Lung (tissue), 12 donors: ENCODE data around the gene CST9. TPM values are rescaled to one million over a fixed set of nuclear protein-coding genes. Genes with fewer than 3 reads are reported as not detected.
"Not testable (repeated sequence)": the region's sequence is repeated elsewhere in the genome, so short reads cannot be mapped to it uniquely, and the experiment has no call there.

ENCODE experiments used
- ATAC-seq: fragments of 200-7000 bp; cut with Tn5 transposase; one replicate; pipeline ENCODE4 v1.9.1; 2020; ENCODE audit warnings: moderate number of reproducible peaks; ENCODE audit not compliant: insufficient read depth, low FRiP score
- DNase-seq, 3 donors: peaks; one replicate each; pipeline ENCODE4 v3.0.0-alpha.2; 2013 to 2017
- H3K27ac ChIP-seq, 2 donors: one replicate each; pipeline ENCODE4 v1.5.1; 2013; ENCODE audit warnings: mild to moderate bottlenecking in 2 of 2, moderate library complexity in 2 of 2, control low read depth in 1 of 2, inconsistent platforms in 1 of 2, low read depth in 1 of 2, low read length in 1 of 2
- H3K27me3 ChIP-seq, 3 donors: one replicate each; pipeline ENCODE4 v1.5.1; 2013; ENCODE audit warnings: low read length in 2 of 3; ENCODE audit not compliant: control insufficient read depth in 3 of 3, insufficient read depth in 3 of 3
- H3K36me3 ChIP-seq, 4 donors: one replicate each; pipeline ENCODE4 v1.5.1; 2013; ENCODE audit warnings: low read length in 4 of 4, mild to moderate bottlenecking in 1 of 4, moderate library complexity in 1 of 4; ENCODE audit not compliant: control insufficient read depth in 4 of 4, insufficient read depth in 4 of 4
- H3K4me1 ChIP-seq, 5 donors: one replicate each; pipeline ENCODE4 v1.5.1; 2013; ENCODE audit warnings: low read length in 5 of 5, mild to moderate bottlenecking in 2 of 5, moderate library complexity in 1 of 5; ENCODE audit not compliant: control insufficient read depth in 5 of 5, insufficient read depth in 5 of 5
- H3K4me3 ChIP-seq: one replicate; pipeline ENCODE4 v1.5.1; 2013; ENCODE audit warnings: mild to moderate bottlenecking, control low read depth, moderate library complexity
- H3K9ac ChIP-seq, 2 donors: one replicate each; pipeline ENCODE4 v1.5.1; 2013; ENCODE audit warnings: low read length in 2 of 2, control low read depth in 1 of 2; ENCODE audit not compliant: insufficient read depth in 1 of 2
- H3K9me3 ChIP-seq, 4 donors: one replicate each; pipeline ENCODE4 v1.5.1; 2013; ENCODE audit warnings: low read length in 3 of 4, mild to moderate bottlenecking in 1 of 4, moderate library complexity in 1 of 4; ENCODE audit not compliant: control insufficient read depth in 4 of 4, insufficient read depth in 3 of 4
- WGBS, 2 donors: extraction: QIAGEN DNeasy Blood & Tissue Kit; methylation state at CpG; one replicate each; pipeline ENCODE4 v1.1.7; 2013; 5-methylcytosine and 5-hydroxymethylcytosine counted together
- polyA plus RNA-seq, 2 donors: library from polyadenylated mRNA; stranded (reverse); fragments of 200-250 nt; gene quantifications; one replicate each; pipeline ENCODE4 v1.2.1, GENCODE V29; 2013
- total RNA-seq, 2 donors: library from RNA; depleted of rRNA in 1 of 2; stranded (reverse); fragments of >200 nt in 1 of 2; gene quantifications; one replicate each; pipeline ENCODE4 v1.2.1, GENCODE V29; 2014 to 2021
- TF ChIP-seq, protein P1 (sequence below): IDR thresholded peaks from 2 replicates; pipeline ENCODE4 v1.5.1; 2012; ENCODE audit warnings: mild to moderate bottlenecking; ENCODE audit errors: control extremely low read depth, extremely low read depth
- donor health status: control.
- donor health status: control.
- donor health status: Bipolar disorder and iron deficiency.
- donor health status: healthy.
- donor health status: DM: yes; HTN: yes; CAD: no.

Gene CST9
- total and polyA plus RNA-seq, 4 donors = not detected

DNA sequence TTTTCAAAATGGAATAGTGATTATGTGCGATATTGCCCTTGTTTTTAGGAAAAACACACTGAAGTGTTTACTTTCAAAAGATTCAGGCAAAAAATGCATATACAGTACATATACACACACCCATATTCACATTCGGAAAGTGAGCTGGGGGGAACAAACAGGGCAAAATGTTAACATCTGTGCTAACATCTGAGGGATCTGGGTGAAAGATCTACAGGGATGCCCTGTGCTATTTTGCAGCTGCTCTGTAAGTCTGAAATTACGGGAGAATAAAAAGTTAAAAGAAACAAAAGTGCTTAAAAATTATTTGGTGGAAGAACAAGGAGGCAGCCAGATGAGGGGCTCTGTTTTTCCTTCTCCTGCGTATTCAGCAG, 31.2 kb upstream of the CST9 start:
- Histone ChIP-seq H3K4me1 (peaks cover 0 to 17% (median 10%) of the 10 kb centered on the region in 5 donors), H3K9ac (peak overlapping the region in 1 of 2 donors; percentile 29), H3K36me3 (peaks cover 0 to 27% (median 4%) of the 10 kb centered on the region in 4 donors), H3K27me3 (no peaks in the 10 kb centered on the region), H3K4me3 (peak overlapping the region; percentile 96), H3K27ac (peak overlapping the region; percentile 93 to 97), H3K9me3 (no peaks in the 10 kb centered on the region)
- WGBS, 2 donors = 26 to 58% methylated on average over 3 to 4 of the region's 4 CpGs
- TF ChIP-seq, protein P1, sequence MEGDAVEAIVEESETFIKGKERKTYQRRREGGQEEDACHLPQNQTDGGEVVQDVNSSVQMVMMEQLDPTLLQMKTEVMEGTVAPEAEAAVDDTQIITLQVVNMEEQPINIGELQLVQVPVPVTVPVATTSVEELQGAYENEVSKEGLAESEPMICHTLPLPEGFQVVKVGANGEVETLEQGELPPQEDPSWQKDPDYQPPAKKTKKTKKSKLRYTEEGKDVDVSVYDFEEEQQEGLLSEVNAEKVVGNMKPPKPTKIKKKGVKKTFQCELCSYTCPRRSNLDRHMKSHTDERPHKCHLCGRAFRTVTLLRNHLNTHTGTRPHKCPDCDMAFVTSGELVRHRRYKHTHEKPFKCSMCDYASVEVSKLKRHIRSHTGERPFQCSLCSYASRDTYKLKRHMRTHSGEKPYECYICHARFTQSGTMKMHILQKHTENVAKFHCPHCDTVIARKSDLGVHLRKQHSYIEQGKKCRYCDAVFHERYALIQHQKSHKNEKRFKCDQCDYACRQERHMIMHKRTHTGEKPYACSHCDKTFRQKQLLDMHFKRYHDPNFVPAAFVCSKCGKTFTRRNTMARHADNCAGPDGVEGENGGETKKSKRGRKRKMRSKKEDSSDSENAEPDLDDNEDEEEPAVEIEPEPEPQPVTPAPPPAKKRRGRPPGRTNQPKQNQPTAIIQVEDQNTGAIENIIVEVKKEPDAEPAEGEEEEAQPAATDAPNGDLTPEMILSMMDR = no peak
- ATAC-seq (no peak), DNase-seq (no peak)

- no peak overlapping the region for H3K9ac ChIP-seq
- no peak overlapping the region for H3K4me3 ChIP-seq
- ATAC-seq (no peak), DNase-seq (no peak)
- TF ChIP-seq, protein P1 = no peak
- 87 to 90% methylated on average over 19 of the region's 19 CpGs for WGBS, 2 donors
- no peaks in the 10 kb centered on the region for H3K27me3 ChIP-seq
- no peaks in the 10 kb centered on the region for H3K9me3 ChIP-seq
- H3K36me3 ChIP-seq = peaks cover 0 to 28% (median 4%) of the 10 kb centered on the region in 4 donors
- peaks cover 0 to 17% (median 10%) of the 10 kb centered on the region in 5 donors for H3K4me1 ChIP-seq
- H3K27ac ChIP-seq = peak overlapping the region in 1 of 2 donors; percentile 29
Observed at GRCh38 chr20:23636182-23636907, 30.6 kb upstream of the CST9 start.

DNA sequence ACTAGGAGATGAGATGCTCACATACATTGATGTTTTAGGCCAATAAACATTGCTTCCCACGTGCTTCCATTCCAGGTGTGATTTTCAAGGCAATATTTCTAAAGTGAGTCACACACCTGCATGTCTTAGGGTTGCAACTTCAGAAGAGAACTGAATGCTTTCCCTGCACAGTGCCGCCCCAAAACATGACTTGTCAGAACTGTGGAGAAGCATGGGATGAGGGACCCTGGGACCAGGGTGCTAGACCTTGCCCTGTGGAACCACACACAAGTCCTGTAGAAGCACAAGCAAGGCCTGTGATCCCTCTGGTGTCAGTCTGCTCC, 30.0 kb upstream of the CST9 start:
- Histone ChIP-seq H3K4me1 (peaks cover 0 to 17% (median 10%) of the 10 kb centered on the region in 5 donors), H3K36me3 (peaks cover 0 to 28% (median 4%) of the 10 kb centered on the region in 4 donors), H3K27ac (peak overlapping the region in 1 of 2 donors; percentile 29)
- not testable (repeated sequence) for H3K4me3 ChIP-seq, DNase-seq, H3K9ac ChIP-seq, ATAC-seq, H3K9me3 ChIP-seq, H3K27me3 ChIP-seq
- WGBS, 2 donors = 81 to 82% methylated on average over 1 of the region's 2 CpGs

DNA sequence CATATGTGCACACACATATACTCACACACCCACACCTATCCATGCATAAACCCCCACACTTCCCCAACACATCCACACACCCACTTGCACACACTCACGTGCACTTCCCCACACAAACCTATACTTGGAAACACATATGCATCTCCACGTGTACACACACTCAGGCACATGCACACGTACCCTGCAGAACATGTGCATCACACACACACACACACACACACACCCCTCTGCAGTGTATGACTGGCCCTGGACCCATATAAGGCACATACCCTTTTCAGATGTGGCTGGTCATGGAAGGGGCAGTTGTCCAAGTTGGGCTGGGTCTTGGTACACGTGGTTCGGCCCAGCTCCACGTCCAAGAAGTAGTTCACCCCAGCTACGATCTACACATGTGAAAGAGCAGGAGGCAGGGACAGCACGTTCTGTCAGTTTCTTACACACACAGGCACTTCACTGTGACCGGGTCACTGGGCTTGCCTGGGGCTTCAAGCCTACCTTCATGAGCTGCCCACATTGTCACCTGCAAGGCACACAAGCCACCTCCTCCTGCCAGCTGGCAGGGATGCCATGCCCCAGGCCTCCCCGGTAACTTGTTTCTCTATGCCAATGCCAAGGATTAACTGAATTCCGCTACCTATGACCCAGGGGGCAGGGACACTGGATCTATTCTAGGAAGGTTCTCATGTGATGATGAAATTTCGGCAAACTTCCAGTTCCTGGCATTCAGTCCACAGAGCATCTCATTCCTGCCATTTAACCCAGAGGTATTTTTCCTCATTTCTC, 29.5 kb upstream of the CST9 start:
- DNase-seq (no peak), ATAC-seq (no peak)
- WGBS, 2 donors = 73 to 78% methylated on average over 12 of the region's 12 CpGs
- H3K9ac ChIP-seq = no peak overlapping the region
- H3K4me3 ChIP-seq = no peak overlapping the region
- TF ChIP-seq, protein P1 = no peak
- H3K4me1 ChIP-seq = peaks cover 0 to 17% (median 10%) of the 10 kb centered on the region in 5 donors
- H3K27me3 ChIP-seq = no peaks in the 10 kb centered on the region
- H3K27ac ChIP-seq = peak overlapping the region in 1 of 2 donors; percentile 32
- no peaks in the 10 kb centered on the region for H3K9me3 ChIP-seq
- peaks cover 0 to 28% (median 4%) of the 10 kb centered on the region in 4 donors for H3K36me3 ChIP-seq
